ENCODE data around the gene EZR. TPM values are rescaled to one million over a fixed set of nuclear protein-coding genes. Genes with fewer than 3 reads are reported as not detected.

Gene EZR
- total and polyA plus RNA-seq, 7 donors = 19.1 to 61.7 (median 30.9) TPM

DNA sequence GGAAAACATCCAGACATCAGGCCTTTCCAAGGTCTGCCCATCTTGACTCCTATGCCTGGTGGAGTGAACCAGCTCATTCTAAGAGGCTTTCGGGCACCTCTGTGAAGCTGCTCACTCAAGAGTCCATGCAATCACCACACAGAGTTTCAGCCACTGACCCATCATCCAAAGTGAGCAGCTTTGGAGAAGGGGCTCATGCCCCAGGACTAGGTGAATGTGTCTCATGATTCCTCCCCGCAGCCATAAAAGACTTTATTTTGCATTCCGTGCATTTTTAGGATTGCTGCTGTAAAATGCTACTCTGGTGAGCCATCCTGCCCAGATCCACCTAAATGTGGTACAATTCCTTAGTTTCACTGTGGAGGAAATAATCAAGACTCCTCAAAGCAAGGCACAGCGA, 44.5 kb upstream of the EZR start:
- Histone ChIP-seq H3K27ac (no peak overlapping the region), H3K36me3 (ENCODE audit: insufficient read depth in 1 of 2, low read depth in 1 of 2) (no peaks in the 10 kb centered on the region), H3K9me3 (no peaks in the 10 kb centered on the region), H3K27me3 (ENCODE audit: insufficient read depth in 3 of 3, low read length in 2 of 3) (no peaks in the 10 kb centered on the region), H3K4me3 (no peak overlapping the region), H3K4me1 (no peaks in the 10 kb centered on the region)
- 75 to 82% (median 81%) methylated on average over 4 of the region's 4 CpGs for WGBS, 3 donors
- ATAC-seq (no peak), DNase-seq (no peak)
- intact Hi-C loops (cut with DNase I) = no loop called here
- no peak for TF ChIP-seq CTCF (IDR thresholded peaks at IDR 0.05)

GRCh38 chr6:158861686-158862381, 42.7 kb upstream of the EZR start:
- Histone ChIP-seq H3K4me1 (no peaks in the 10 kb centered on the region), H3K27me3 (ENCODE audit: insufficient read depth in 3 of 3, low read length in 2 of 3) (no peaks in the 10 kb centered on the region), H3K27ac (no peak overlapping the region), H3K36me3 (ENCODE audit: insufficient read depth in 1 of 2, low read depth in 1 of 2) (no peaks in the 10 kb centered on the region), H3K4me3 (no peak overlapping the region), H3K9me3 (no peaks in the 10 kb centered on the region)
- WGBS, 3 donors = 78 to 80% (median 79%) methylated on average over 4 of the region's 4 CpGs
- no peak for TF ChIP-seq CTCF (IDR thresholded peaks at IDR 0.05)
- ATAC-seq (no peak), DNase-seq (no peak)
- intact Hi-C loops (cut with DNase I) = no loop called here

- no peak overlapping the region for H3K27ac ChIP-seq
- no peak for TF ChIP-seq CTCF (IDR thresholded peaks at IDR 0.05)
- no peaks in the 10 kb centered on the region for H3K36me3 ChIP-seq (ENCODE audit: insufficient read depth in 1 of 2, low read depth in 1 of 2)
- H3K4me1 ChIP-seq = no peaks in the 10 kb centered on the region
- H3K4me3 ChIP-seq = no peak overlapping the region
- intact Hi-C loops (cut with DNase I) = no loop called here
- DNase-seq (no peak), ATAC-seq (no peak)
- H3K9me3 ChIP-seq = no peaks in the 10 kb centered on the region
- no peaks in the 10 kb centered on the region for H3K27me3 ChIP-seq (ENCODE audit: insufficient read depth in 3 of 3, low read length in 2 of 3)
- WGBS, 3 donors = 85 to 98% (median 91%) methylated on average over 6 of the region's 6 CpGs
These were observed 41.2 kb upstream of the EZR start for GRCh38 chr6:158860279-158860865.

DNA sequence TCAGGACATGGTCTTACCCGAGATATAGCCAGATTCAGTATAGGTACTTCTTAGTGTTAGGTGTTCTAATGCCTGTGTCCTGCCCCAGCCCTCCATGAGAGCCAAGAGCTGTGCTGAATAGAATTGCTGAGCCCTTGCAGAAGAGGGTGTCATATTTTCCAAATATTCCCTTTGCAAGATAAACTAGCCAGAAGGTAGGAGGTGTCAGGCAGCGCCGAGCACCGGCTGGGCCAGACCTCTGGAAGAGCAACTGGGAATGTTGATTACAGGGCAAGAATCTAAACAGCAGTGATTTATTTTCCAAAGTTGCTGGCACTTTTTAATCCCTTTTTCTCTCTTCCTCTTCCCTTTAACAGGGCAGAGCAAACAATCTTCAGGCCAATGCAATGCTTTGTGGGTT, 37.1 kb upstream of the EZR start:
- no peak for TF ChIP-seq CTCF (IDR thresholded peaks at IDR 0.05)
- ATAC-seq (no peak), DNase-seq (no peak)
- Histone ChIP-seq H3K4me1 (no peaks in the 10 kb centered on the region), H3K27me3 (ENCODE audit: insufficient read depth in 3 of 3, low read length in 2 of 3) (no peaks in the 10 kb centered on the region), H3K27ac (no peak overlapping the region), H3K9me3 (no peaks in the 10 kb centered on the region), H3K4me3 (no peak overlapping the region), H3K36me3 (ENCODE audit: insufficient read depth in 1 of 2, low read depth in 1 of 2) (no peaks in the 10 kb centered on the region)
- intact Hi-C loops (cut with DNase I) = no loop called here
- WGBS, 3 donors = 50 to 73% (median 54%) methylated on average over 4 of the region's 4 CpGs

Data from psoas muscle (tissue), 8 donors.